Epidermal melanocyte (primary cell): ENCODE measurements around the gene TUBA3D.
"Not testable (repeated sequence)": the region's sequence is repeated elsewhere in the genome, so short reads cannot be mapped to it uniquely, and the experiment has no call there.

Experiments used
- DNase-seq: peaks from one replicate; pipeline ENCODE4 v3.0.0; 2011; ENCODE audit warnings: low spot score; ENCODE audit not compliant: insufficient read length

Gene TUBA3D

DNA sequence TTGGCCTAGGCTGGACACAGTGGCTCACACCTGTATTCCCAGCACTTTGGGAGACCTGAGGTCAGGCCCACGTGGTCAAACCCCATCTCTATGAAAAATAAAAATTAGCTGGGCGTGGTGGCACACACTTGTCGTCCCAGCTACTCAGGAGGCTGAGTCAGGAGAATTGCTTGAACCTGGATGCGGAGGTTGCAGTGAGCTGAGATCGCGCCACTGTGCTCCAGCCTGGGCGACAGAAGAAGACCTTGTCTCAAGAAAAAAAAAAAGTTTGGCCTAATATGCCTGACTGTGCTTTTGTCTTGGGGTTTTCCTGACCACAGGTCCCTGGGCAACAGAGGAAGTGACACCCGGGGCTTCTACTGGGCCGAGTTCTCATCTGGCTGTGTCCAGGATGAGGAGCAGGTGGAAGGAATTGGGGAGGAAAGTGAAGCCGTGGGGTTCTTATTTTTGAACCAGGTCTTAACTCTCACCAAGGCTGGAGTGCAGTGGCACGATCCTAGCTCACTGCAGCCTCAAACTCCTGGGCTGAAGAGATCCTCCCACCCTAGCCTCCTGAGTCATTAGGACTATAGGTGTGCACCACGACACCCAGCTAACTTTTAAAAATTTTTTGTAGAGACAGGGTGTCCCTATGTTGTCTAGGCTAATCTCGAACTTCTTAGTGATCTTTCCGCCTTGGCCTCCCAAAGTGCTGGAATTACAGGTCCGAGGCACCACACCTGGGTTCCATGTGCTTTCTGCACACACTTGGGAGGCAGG lies 38.7 kb downstream of the TUBA3D start:
- DNase-seq: not testable (repeated sequence)

- not testable (repeated sequence) for DNase-seq
Measured at GRCh38 chr2:131515235-131515634, 39.3 kb downstream of the TUBA3D start.

DNA sequence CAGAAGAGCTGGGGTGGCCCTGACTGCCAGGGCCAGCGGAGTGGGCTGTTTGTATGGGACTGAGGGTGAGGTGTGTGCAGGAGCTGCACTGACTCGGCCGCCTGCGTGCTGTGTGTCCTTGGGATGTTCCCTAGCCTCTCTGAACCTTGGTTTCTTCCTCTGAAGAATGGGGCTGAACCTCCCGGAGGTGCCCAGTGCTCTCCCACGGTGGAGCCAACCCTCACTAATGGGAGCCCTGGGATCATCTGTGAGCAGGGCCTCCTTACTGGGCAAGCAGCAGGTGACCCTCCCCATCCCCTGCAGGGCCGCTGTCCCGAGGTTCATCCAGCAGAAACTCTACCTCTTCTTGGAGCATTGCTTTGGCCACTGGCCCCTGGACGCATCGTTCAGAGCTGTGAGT lies 40.1 kb downstream of the TUBA3D start:
- DNase-seq: no peak

DNA sequence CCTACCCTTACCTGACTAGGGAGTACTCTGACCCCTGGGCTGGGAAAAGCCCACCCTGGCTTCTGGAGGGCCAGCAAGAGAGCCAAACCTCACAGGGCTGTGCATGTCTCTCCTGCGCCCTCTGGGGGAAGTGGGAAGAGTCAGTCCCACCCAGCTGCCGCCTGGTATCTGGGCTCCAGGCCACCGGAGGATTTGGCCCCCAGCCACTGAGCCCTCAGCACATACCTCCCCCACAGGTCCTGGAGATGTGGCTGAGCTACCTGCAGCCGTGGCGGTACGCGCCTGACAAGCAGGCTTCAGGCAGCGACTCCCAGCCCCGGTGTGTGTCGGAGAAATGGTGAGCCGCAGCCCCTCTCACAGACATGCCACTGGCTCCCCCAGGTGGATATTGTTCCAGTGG lies 40.7 kb downstream of the TUBA3D start:
- not testable (repeated sequence) for DNase-seq

- DNase-seq: no peak
Measured at GRCh38 chr2:131517106-131517831, 41.4 kb downstream of the TUBA3D start.

- DNase-seq: not testable (repeated sequence)
Measured at GRCh38 chr2:131517856-131518255, 41.9 kb downstream of the TUBA3D start.

- DNase-seq: not testable (repeated sequence)
Measured at GRCh38 chr2:131518531-131518930, 42.6 kb downstream of the TUBA3D start.

DNA sequence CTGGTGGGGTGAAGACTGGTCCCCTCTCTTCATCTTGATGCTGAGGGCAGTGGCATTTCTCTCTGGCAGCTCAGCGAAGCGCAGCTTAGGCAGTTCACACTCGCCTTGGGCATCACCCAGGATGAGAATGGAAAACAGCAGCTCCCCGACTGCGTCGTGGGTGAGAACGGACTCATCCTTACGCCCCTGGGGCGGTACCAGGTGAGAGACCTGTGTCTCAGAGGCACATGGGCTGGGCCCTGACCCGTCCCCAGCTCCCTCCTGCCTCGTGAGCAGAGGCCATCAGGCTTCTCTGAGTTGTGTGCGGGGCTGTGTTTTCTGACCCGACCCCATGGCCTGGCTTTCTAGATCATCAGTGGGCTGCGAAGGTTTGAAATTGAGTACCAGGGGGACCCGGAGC lies 43.5 kb downstream of the TUBA3D start:
- DNase-seq: no peak

- DNase-seq: not testable (repeated sequence)
Measured at GRCh38 chr2:131519871-131520470, 44.1 kb downstream of the TUBA3D start.

DNA sequence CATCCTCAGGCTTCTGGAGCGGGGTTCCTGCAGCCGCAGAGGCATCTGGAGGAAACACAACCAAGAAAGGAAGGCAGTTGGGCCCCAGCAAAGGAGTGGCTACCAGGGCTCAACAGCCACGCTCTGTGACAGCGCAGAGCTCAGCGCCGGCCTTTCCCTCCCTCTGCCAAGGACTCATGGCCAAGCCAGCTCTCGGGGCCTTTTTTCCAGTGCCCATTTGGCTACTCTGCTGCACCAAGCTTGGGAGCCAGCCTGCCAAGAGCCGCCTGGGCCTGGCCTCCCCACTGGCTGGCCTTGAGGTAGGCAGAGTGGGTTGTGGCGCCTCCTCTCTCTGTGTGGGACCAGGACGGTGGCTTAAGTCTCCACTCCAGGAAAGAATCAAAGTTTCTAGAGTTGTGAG lies 44.6 kb downstream of the TUBA3D start:
- no peak for DNase-seq

- not testable (repeated sequence) for DNase-seq
Measured at GRCh38 chr2:131521524-131521923, 45.6 kb downstream of the TUBA3D start.

GRCh38 chr2:131521961-131522781 lies 46.3 kb downstream of the TUBA3D start:
- DNase-seq: no peak

DNA sequence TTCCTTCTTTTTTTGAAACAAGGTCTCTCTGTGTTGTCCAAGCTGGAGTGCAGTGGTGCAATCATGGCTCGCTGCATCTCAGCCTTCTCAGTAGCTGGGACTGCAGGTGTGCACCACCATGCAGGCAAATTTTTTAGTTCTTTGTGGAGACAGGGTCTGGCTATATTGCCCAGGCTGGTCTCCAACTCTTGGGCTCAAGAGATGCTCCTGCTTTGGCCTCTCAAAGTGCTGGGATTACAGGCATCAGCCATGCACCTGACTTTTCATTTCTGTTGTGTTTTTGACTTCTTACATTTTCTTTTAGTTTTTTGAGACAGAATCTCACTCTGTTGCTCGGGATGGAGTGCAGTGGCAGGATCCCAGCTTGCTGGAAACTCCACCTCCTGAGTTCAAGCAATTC lies 49.3 kb downstream of the TUBA3D start:
- DNase-seq: not testable (repeated sequence)

DNA sequence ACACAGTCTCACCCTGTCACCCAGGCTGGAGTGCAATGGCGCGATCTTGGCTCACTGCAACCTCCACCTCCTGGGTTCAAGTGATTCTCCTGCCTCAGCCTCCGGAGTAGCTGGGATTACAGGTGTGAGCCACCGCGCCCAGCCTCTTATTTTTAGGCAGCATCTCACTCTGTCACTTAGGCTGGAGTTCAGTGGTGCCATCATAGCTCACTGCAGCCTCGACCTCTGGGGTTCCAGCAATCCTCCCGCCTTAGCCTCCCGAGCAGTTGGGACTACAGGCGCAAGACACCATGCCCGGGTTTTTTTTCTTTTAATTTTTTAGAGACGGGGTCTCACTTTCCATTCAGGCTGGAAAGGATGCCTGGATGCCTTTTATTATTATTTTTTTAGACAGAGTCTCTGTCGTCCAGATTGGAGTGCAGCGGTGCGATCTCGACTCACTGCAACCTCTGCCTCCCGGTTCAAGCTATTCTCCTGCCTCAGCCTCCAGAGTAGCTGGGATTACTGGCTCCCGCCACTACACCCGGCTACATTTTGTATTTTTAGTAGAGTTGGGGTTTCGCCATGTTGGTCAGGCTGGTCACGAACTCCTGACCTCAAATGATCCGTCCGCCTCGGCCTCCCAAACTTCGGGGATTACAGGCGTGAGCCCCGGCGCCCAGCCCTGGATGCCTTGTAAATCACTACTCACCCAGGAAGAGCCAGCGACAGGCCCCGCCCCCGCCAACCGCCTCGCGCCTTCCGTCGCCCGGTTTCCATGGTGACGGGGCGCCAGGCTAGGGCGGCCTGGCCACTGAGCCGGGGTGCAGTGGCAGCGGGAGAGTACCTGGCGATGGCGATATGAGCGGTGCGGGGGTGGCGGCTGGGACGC lies 51.4 kb downstream of the TUBA3D start, which contains the start of gene CCDC74A:
Gene CCDC74A, plus strand, starts transcription at position 758 of the 871 bp plus-strand sequence. Its CDS starts 83 bp downstream, at position 841.
- not testable (repeated sequence) for DNase-seq

DNA sequence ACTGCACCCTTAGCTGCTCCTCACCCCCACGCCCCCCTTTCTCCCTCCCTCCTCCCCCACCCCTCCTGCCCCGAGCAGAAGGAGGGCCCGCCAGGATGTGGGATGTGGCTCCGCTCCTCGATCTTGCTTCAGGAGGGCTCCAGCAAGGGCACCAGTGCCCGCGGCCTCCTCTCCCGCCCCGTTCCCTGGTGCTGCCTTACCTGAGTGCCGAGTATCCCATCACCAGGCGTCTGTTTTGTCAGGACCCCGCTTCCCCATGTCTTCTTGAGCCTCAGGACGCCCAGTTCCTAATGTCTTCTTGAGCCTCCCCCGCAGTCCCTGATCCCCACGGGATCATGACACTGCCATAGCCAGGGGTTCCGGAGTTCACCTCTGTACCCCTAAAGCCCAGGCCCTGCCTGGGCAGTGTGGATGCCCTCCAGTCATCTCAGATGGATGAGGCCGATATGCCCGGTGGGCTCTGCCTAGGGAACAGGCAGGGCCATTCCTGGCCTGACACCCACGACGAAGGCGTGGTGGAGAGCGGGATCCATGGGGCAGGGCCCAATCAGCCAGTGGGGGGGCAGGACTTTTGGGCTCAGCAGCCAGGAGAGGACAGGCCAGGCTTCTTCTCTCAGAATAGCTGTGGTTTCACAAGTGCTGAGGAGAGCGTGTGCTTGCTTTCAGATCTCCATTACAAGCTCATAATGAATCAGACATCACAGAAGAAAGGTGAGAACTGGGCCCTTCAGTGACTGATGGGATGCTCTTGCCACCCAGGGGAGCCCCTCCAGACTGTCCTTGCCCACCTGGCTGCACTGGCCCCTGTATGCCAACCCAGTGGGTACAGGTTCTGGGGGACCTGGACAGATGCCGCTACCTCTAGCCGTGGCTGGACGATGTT lies 53.3 kb downstream of the TUBA3D start:
- not testable (repeated sequence) for DNase-seq

GRCh38 chr2:131529864-131530445 lies 54.0 kb downstream of the TUBA3D start:
- DNase-seq: not testable (repeated sequence)

GRCh38 chr2:131530626-131531344 lies 54.9 kb downstream of the TUBA3D start:
- DNase-seq: not testable (repeated sequence)

- not testable (repeated sequence) for DNase-seq
Measured at GRCh38 chr2:131531547-131532185, 55.7 kb downstream of the TUBA3D start.
